HepG2 (cell line): Measurements from ENCODE around the gene WDR31. TPM values are rescaled to one million over a fixed set of nuclear protein-coding genes. Genes with fewer than 3 reads are reported as not detected.

ENCODE experiments used
- ATAC-seq: fragments of 200-7000 bp; cut with Tn5 transposase; 3 replicates; pipeline ENCODE4 v1.9.1; 2020; ENCODE audit warnings: mild to moderate bottlenecking, moderate library complexity
- BruUV-seq: library from RNA; stranded (reverse); fragments of 400-500 nt; replicated peaks from 2 replicates; lab custom pipeline; 2021; lab: Mats Ljungman, UMichigan
- CTCF ChIA-PET: fragments of 300-600 bp; formaldehyde crosslinking; extraction: SDS; loops from one replicate; lab custom pipeline; 2021; ENCODE audit warnings: low total read pairs, inconsistent platforms, low intra/inter-chr PET ratio; lab: Yijun Ruan, JAX
- POLR2A ChIA-PET: fragments of 350-600 bp; sonication (Branson Sonifier 250); formaldehyde crosslinking; loops from one replicate; lab custom pipeline; 2020; ENCODE audit warnings: antibody characterized with exemption, inconsistent platforms; lab: Yijun Ruan, JAX
- DNase-seq: peaks from one replicate; pipeline ENCODE4 v3.0.0-alpha.2; 2015; ENCODE audit warnings: low spot score
- FAIRE-seq: peaks from 3 replicates; lab custom pipeline; 2011; peaks lifted over from hg19 to GRCh38; lab: Jason Lieb, UNC
- H2AFZ ChIP-seq: one replicate; pipeline ENCODE4 v1.6.1; 2011; ENCODE audit warnings: low read length, inconsistent platforms
- H3K27ac ChIP-seq: fragments of 300-600 bp; 3 replicates; pipeline ENCODE4 v1.8.0; 2011; ENCODE audit warnings: mixed run types, mild to moderate bottlenecking, mixed read lengths, low read length, inconsistent platforms; ENCODE audit not compliant: insufficient read depth; ENCODE audit errors: extremely low read length
- H3K27me3 ChIP-seq, 2 experiments: fragments of 200-600 bp in 1 of 2; 2 replicates in 1 of 2; 3 replicates in 1 of 2; pipeline versions ENCODE4 v1.6.0 to v1.8.0; 2011; ENCODE audit warnings: low read length in 2 of 2, mild to moderate bottlenecking in 2 of 2, moderate library complexity in 2 of 2, inconsistent platforms in 1 of 2; ENCODE audit not compliant: insufficient read depth in 2 of 2, control insufficient read depth in 1 of 2
- H3K36me3 ChIP-seq, 2 experiments: fragments of 200-600 bp in 1 of 2; replicated peaks in 1 of 2; 2 replicates in 1 of 2; 3 replicates in 1 of 2; pipeline versions ENCODE4 v1.5.1 to v1.8.0; 2011; ENCODE audit warnings: low read length in 2 of 2, inconsistent platforms in 1 of 2; ENCODE audit not compliant: insufficient read depth in 2 of 2, control insufficient read depth in 1 of 2
- H3K4me1 ChIP-seq: 2 replicates; pipeline ENCODE4 v1.5.1; 2012; ENCODE audit warnings: low read length, inconsistent platforms; ENCODE audit not compliant: insufficient read depth
- H3K4me2 ChIP-seq: 2 replicates; pipeline ENCODE4 v1.6.0; 2011; ENCODE audit warnings: low read depth, low read length, inconsistent platforms
- H3K4me3 ChIP-seq, 3 experiments: fragments of 200-600 bp in 1 of 3; sonication (generic), shearing (Covaris generic) in 1 of 3; replicated peaks in 1 of 3; 2 replicates each; pipeline ENCODE4 v1.5.1; 2011 to 2016; ENCODE audit warnings: low read length in 3 of 3, inconsistent platforms in 2 of 3, low read depth in 2 of 3, mild to moderate bottlenecking in 2 of 3, control low read depth in 1 of 3, mixed read lengths in 1 of 3; ENCODE audit not compliant: insufficient read depth in 1 of 3
- H3K79me2 ChIP-seq: one replicate; pipeline ENCODE4 v1.6.1; 2011; ENCODE audit warnings: low read length, inconsistent platforms; ENCODE audit not compliant: insufficient read depth
- H3K9ac ChIP-seq: 2 replicates; pipeline ENCODE4 v1.6.0; 2011; ENCODE audit warnings: mild to moderate bottlenecking, low read depth, low read length, inconsistent platforms; ENCODE audit not compliant: insufficient read depth
- H3K9me3 ChIP-seq: 2 replicates; pipeline ENCODE4 v1.5.1; 2012; ENCODE audit warnings: mild to moderate bottlenecking, low read length
- H4K20me1 ChIP-seq: 2 replicates; pipeline ENCODE4 v1.6.0; 2011; ENCODE audit warnings: inconsistent platforms, mild to moderate bottlenecking, low read length, moderate library complexity; ENCODE audit not compliant: insufficient read depth
- HMG20B ChIP-seq: conservative IDR thresholded peaks from 2 replicates; pipeline ENCODE4 v1.6.1; 2016; ENCODE audit warnings: missing genetic modification reagents, missing compliant biosample characterization
- HOXA9 ChIP-seq: sonication (generic); formaldehyde crosslinking; IDR thresholded peaks from 2 replicates; pipeline ENCODE4 v1.8.1; 2022; ENCODE audit warnings: missing genetic modification reagents, mild to moderate bottlenecking, moderate library complexity, borderline replicate concordance
- LCORL ChIP-seq, 2 experiments: fragments of 450-650 bp in 1 of 2; sonication (generic) in 1 of 2; formaldehyde crosslinking in 1 of 2; IDR thresholded peaks; 2 replicates each; pipeline versions ENCODE4 v1.5.0 to v1.6.1; 2017 to 2020; ENCODE audit warnings: antibody characterized with exemption in 1 of 2, missing genetic modification reagents in 1 of 2
- NKX3-1 ChIP-seq: sonication (generic); formaldehyde crosslinking; IDR thresholded peaks from 2 replicates; pipeline ENCODE4 v1.5.0; 2020; ENCODE audit warnings: missing genetic modification reagents
- SNRNP70 ChIP-seq: fragments of 200-400 bp; formaldehyde crosslinking; IDR thresholded peaks from 2 replicates; pipeline ENCODE4 v1.6.1; 2017; ENCODE audit warnings: mild to moderate bottlenecking, low read depth, low read length, moderate library complexity
- TCF7L2 ChIP-seq: IDR thresholded peaks from 2 replicates; pipeline ENCODE4 v1.6.1; 2011; ENCODE audit warnings: mild to moderate bottlenecking, low read depth, low read length, moderate library complexity
- ZNF629 ChIP-seq: sonication (generic); formaldehyde crosslinking; conservative IDR thresholded peaks from 2 replicates; pipeline ENCODE4 v1.5.0; 2020; ENCODE audit warnings: missing genetic modification reagents
- ZNF674 ChIP-seq: sonication (generic); formaldehyde crosslinking; IDR thresholded peaks from 2 replicates; pipeline ENCODE4 v1.5.0; 2020; ENCODE audit warnings: low read depth, mild to moderate bottlenecking, missing genetic modification reagents
- ZNF749 ChIP-seq: sonication (generic); formaldehyde crosslinking; IDR thresholded peaks from 2 replicates; pipeline ENCODE4 v1.8.0; 2022; ENCODE audit warnings: mild to moderate bottlenecking, missing genetic modification reagents, moderate library complexity, borderline replicate concordance
- WGBS: methylation state at CpG from one replicate; pipeline ENCODE4 v1.1.6; 2017; ENCODE audit warnings: low lambda C conversion rate; 5-methylcytosine and 5-hydroxymethylcytosine counted together
- in situ Hi-C: cut with HindIII; loops from 2 replicates; pipeline ENCODE4 v1.10.0; 2017; ENCODE audit warnings: low pct_unique_long_range_greater_than_20kb; ENCODE audit not compliant: extremely low pct_ligation_motif_present
- intact Hi-C: fragments of 100-400 bp; cut with micrococcal nuclease; formaldehyde crosslinking; loops from one replicate; pipeline ENCODE4 v1.10.0; 2022; ENCODE audit not compliant: unreplicated experiment
- polyA plus RNA-seq, 8 experiments: library from polyadenylated mRNA; depleted of rRNA in 3 of 8; stranded (reverse) in 7 of 8; unstranded in 1 of 8; fragments of >200 nt; fragmentation: Illumina TruSeq in 4 of 8; extraction: Trizol in 4 of 8; gene quantifications; 2 replicates each; pipeline versions ENCODE4 v1.2.1 to v1.2.3, GENCODE V29; 2011 to 2016; ENCODE audit warnings: low read depth in 4 of 8, missing spikeins in 1 of 8, mixed read lengths in 1 of 8; ENCODE audit not compliant: insufficient read depth in 1 of 8
- total RNA-seq, 5 experiments: library from RNA; depleted of rRNA; stranded (reverse); fragments of >200 nt; fragmentation: Illumina TruSeq; extraction: Trizol; gene quantifications; 2 replicates each; pipeline ENCODE4 v1.2.3, GENCODE V29; 2016; ENCODE audit warnings: low read depth in 1 of 5

Gene WDR31
- total and polyA plus RNA-seq, 2 of the 13 experiments (the other 11 are each of a cell fraction or from before 2014, with no cell fraction given): 0.33 to 1.7 TPM

GRCh38 chr9:113341712-113342410 is 1.8 kb upstream of the WDR31 start:
- peaks cover 0 to 3% of the 10 kb centered on the region in 2 experiments; a peak in 1 of 5 replicates for H3K27me3 ChIP-seq
- H3K4me3 ChIP-seq: no peak overlapping the region
- 67% methylated on average over 7 of the region's 9 CpGs for WGBS
- no peak overlapping the region for H2AFZ ChIP-seq
- H4K20me1 ChIP-seq: no peaks in the 10 kb centered on the region
- no peak overlapping the region for H3K27ac ChIP-seq
- FAIRE-seq: no peak
- H3K4me1 ChIP-seq: peaks cover 34% of the 10 kb centered on the region
- BruUV-seq: no TSS peak
- H3K9ac ChIP-seq: no peak overlapping the region
- no peaks in the 10 kb centered on the region for H3K36me3 ChIP-seq
- no peak overlapping the region for H3K4me2 ChIP-seq
- DNase-seq: no peak
- TF ChIP-seq HOXA9 (no peak), HMG20B (CRISPR knock-in tag) (no peak), TCF7L2 (no peak), ZNF674 (CRISPR knock-in tag) (no peak), NKX3-1 (CRISPR knock-in tag) (no peak), SNRNP70 (no peak), LCORL (IDR thresholded peaks at IDR 0.05) (peak; percentile 84), LCORL (CRISPR knock-in tag; IDR thresholded peaks at IDR 0.05) (no peak)
- no peaks in the 10 kb centered on the region for H3K79me2 ChIP-seq
- CTCF ChIA-PET: no interaction called here
- ATAC-seq: no peak
- POLR2A ChIA-PET: interaction anchor here (1.6 kb wide), 1 partner anchor 35 kb away, joined by 3 read pairs; the partner anchor contains the start of gene HDHD3
- no peaks in the 10 kb centered on the region for H3K9me3 ChIP-seq
- intact Hi-C loops (loop anchor here (5.0 kb wide), 1 partner anchor 60 kb away; the partner anchor contains the start of gene ALAD), in situ Hi-C loops (no loop called here)

- H3K79me2 ChIP-seq: no peaks in the 10 kb centered on the region
- intact Hi-C loops: no loop called here
- no TSS peak for BruUV-seq
These were observed 2.4 kb downstream of the WDR31 start for GRCh38 chr9:113337714-113338113.

More at GRCh38 chr9:113337714-113338113, 2.4 kb downstream of the WDR31 start:
- FAIRE-seq (no peak), ATAC-seq (no peak), DNase-seq (no peak)
- Histone ChIP-seq H3K9ac (no peak overlapping the region), H4K20me1 (no peaks in the 10 kb centered on the region), H3K27ac (no peak overlapping the region), H3K27me3 (no peaks in the 10 kb centered on the region), H3K4me2 (no peak overlapping the region), H3K4me3 (no peak overlapping the region), H2AFZ (no peak overlapping the region), H3K36me3 (no peaks in the 10 kb centered on the region), H3K4me1 (peaks cover 15% of the 10 kb centered on the region), H3K9me3 (no peaks in the 10 kb centered on the region)
- CTCF ChIA-PET: no interaction called here
- POLR2A ChIA-PET: no interaction called here
- 92% methylated on average over 2 of the region's 2 CpGs for WGBS
- in situ Hi-C loops: no loop called here
- peak; percentile 57; the same call in 1 of the 2 replicates for TF ChIP-seq ZNF629 (CRISPR knock-in tag)
- TF ChIP-seq ZNF749 (CRISPR knock-in tag): no peak
